Stimulated activated CD8-positive, alpha-beta memory T cell treated with anti-CD3 and anti-CD28 coated beads, Interleukin-7, amount 100 ng/mL, for 48 hours (primary cell): ENCODE measurements around the gene CNOT6L.

Experiments
- DNase-seq, 2 donors: peaks; one replicate each; pipeline ENCODE4 v3.0.0-alpha.2; 2020; ENCODE audit warnings: low read depth in 1 of 2; ENCODE audit errors: extremely low read depth in 1 of 2

The CNOT6L gene

DNA sequence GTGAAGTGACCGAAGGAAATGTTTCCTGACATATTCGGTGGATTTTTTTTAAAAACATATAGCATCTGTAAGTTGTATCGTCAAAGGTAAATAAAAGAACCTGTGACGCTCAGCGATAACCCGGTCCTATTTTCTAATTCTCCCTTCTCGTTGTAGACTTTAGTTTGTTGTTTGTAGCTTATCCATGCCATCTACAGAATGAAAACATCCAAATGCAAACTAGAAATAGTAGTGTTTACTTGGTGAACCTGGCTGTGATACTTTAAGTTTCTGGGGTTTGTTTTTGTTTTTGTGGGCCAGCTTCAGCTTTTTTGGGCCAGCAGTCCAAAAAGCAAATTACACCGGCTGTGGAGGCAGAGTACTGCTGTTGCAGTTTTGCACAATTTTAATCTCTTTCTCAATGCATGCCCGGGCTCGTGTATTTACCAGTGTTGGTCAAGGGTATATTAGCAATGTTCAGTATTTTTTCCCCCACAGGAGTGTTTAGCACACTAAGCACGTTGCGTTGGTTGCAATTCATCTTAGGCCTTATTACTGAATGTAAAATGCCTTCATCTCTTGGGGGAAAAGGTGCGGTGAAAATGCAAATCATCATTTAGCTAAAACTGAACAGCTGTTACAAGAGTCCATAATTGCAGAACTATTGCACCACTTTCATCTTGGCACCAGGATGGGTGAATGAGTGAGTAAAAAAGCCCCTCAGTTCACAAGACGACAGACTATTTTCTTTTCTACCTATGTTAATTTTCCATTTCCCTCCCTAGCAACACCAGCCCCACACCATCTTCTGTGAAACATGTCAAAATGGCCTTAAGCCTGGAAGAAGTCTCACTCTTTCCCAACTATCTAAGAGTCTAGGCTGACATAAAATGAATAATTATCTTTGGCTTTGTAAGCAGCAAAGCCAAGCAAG lies 1.7 kb upstream of the CNOT6L start:
- no peak for DNase-seq

DNA sequence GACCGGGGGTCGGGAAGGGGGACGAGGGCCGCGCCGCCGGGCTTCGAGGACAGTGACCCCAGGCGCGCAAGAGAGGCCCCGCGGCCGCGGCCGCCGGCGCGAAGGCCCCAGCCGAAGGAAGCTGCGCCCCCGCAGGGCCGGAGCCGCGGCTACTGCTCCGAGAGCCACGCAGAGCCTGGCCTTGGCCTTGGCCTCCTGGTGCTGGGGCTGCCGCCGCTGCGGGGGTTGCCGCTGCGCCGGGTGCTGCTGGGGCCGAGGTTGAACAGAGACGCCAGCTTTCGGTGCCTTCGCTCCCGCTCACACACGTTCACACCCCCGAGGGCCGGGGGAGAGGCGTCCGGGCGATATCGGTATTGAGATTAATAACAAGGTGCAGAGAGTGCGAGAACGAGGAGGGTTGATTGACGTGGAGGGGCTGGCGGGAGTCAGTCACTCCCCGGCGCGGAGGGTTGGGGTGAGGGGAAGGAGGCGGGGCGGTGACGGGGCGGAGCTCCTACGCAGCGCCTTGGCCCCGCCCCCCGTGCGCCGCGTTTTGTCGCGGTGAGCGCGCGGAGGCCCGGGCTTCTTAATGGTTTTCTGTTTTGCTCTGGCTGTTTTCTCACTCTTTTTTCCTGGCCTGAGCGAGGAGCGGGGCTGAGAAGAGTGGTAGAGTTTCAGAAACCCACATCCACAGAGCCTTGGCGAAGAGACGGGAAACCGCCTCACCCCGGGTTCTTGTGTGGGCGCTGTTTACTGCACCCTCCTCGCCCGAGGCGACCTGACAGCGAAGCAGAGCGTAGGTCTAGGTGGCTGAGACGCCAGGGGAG lies 878 bp upstream of the CNOT6L start:
- peak; percentile 90 to 92 for DNase-seq

DNA sequence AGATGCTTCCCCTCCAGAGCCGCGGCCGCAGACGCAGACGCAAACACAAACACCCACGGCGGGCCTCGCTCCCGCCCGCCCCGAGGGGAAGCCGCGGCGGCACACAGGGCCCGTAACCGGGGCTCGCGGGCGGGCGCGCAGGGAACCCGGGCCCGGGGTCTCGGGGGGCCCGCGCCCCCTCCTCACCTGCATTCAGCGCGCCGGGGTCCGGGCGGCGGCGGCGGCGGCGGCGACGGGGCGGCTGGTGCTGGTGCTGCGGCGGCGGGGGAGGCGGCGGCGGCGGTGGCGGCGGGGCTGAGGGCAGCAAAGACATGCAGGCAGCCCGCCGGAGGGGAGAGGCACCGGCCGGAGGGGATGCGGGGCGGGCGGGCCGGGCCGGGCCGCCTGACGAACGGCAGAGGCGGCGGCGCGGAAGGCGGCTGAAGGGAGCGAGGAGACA lies 255 bp upstream of the CNOT6L start:
- peak in 1 of 2 donors; percentile 46 for DNase-seq

DNA sequence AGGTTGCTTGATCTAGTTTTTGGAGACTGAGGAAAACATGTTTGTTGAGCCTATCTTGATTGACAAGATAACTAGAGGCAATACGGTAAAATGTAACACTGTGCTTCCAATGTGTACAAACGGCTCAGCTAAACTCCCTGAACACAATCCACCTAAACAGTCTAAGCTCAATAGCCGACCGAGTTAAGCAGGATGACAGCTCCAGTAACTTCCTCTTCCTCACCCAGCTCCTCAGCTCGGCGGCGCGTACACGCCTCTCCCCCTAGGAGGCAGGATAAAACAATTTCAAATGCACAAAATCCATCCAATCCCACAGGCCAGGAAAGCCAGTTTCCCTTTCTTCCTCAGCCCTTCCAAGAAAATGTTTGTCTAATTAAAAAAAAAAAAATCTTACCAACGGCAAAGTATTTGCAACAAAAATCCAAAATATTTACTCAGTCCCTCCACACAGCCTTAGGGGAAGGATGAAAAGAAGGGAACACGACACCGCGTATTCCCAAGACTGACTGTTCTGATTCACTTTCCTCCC lies 1.0 kb downstream of the CNOT6L start:
- DNase-seq, result peak in 1 of 2 donors; percentile 33

DNA sequence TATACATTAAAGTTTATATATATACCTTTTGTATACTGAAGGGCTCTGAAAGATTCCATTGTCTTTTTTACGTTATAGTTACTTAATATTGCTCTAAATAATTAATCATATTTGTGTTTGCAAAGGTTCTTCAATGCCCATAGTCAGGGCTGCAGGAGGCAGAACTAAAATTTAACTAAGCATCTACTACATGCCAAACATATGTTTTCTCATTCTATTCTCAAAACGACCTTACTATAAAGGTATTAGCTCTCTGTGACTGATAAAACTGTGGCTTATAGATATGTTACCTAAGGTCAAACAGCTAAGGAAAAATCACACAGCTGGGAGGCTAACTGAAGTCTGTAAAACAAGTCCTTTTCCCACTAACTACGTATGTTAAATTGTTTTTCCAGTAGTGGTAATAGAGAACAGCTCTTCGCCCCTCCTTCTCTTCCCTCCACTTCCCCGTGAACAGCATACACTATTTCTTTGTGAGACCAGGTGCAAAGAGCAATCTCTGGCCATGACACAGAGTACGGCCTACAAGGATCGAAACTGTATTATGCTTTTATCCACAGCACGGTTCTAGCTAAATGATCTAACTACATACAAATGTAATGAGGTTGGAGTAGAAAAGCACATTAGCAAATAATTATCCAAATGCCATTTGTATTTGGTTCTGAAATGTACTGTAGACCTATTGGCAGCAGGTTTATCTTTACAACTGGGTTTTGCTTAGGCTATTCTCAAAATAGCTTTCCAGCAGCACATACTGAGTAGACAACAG lies 1.7 kb downstream of the CNOT6L start:
- DNase-seq, result no peak

DNA sequence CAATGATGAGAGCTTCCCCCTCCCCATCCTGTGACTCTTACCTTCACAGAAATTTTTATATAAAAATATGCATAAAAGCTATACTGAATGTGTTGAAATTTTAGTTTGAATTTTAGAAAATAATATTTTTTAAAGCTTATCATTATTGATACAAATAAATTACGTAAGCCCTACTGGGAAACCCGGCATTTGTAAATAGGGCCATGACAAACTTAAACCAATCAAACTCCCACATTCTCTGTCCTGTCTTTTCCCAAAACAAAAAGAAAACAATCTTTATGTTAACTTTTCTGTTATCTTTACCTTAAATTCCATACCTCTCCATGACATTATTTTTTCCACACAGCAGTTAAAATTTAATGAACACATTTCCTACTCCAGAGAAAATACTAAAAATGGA lies 2.6 kb downstream of the CNOT6L start:
- DNase-seq, result no peak

DNA sequence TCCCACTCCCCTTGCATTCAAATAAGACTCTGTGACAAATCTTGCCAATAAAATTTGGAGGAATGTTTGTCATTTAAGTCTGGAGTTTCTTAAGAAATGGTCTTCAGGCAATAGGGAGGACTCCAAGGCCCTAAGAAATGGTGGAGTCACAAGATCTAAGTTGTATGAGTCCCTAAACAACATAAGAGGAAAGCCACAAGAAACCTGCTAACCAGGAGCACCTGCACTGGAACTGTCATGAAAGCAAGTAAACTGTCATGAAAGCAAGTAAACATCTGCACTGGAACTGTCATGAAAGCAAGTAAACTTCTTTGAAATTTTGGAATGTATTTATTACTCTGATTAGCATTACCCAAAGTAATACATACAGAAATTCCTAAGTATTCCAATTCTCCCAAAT lies 3.5 kb downstream of the CNOT6L start:
- no peak for DNase-seq

DNA sequence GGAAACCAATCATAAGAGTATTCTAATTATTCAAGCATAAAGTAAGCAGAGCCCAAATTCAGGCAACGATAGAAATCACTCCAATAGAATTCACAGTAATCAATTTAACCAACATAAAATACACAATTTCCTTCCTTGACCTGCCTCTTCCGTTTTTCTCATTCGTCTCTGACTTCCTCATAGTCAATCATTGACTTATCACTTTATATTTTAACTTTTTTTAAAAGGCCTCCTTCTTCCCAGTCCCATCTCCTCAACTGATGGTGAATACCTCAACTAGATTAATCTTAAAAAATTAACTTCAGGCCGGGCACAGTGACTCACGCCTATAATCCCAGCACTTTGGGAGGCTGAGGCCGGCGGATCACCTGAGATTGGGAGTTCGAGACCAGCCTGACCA lies 13.3 kb downstream of the CNOT6L start:
- no peak for DNase-seq

DNA sequence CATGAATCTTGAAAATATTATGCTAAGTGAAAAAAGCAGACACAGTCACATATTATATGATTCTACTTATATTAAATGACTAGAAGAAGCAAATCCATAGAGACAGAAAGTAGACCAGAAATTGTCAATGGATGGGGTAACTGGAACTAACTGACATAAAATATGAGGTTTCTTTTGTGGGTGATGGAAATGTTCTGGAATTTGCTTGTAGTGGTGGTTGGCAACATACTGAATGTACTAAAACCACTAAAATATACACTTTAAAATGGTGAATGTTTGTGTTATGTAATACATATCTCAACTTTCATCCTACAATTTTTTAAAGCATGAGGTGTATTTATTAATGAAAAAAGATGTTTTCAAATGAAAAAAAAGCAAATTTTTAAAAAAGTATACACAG lies 14.7 kb downstream of the CNOT6L start:
- no peak for DNase-seq

DNA sequence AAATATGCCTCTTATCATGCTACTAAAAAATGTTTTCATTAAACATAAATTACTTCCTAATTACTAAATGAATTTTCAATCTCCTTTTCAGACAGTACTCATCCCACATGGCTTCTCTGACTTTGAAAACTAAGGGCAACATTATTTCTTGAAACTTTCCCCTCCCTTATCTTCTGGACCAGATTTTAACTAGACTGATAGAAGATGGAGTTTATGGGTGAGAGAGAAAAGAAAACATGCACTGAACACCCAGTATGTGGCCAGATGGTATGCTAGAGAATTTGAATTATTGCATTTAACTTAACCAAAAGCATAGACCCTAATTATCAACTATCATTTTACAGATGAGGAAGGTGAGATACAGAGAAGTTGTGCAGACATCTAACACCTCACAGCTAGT lies 16.8 kb downstream of the CNOT6L start:
- DNase-seq, result no peak

DNA sequence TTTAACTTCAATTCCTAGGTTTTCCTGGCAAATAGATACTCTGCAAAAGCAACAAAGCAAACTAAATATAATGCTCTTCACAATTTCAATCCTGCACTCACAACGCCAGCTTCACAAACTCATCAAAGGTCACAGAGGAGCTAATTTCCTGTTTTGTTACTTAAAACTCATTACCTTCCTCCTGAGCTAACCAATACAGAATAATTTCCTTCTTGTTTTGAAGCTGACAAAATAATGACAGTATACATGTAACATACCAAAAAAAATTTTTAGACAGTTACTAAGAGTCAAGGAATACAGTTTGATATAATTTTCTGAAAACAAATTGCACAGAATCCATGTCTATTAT lies 17.9 kb downstream of the CNOT6L start:
- no peak for DNase-seq

DNA sequence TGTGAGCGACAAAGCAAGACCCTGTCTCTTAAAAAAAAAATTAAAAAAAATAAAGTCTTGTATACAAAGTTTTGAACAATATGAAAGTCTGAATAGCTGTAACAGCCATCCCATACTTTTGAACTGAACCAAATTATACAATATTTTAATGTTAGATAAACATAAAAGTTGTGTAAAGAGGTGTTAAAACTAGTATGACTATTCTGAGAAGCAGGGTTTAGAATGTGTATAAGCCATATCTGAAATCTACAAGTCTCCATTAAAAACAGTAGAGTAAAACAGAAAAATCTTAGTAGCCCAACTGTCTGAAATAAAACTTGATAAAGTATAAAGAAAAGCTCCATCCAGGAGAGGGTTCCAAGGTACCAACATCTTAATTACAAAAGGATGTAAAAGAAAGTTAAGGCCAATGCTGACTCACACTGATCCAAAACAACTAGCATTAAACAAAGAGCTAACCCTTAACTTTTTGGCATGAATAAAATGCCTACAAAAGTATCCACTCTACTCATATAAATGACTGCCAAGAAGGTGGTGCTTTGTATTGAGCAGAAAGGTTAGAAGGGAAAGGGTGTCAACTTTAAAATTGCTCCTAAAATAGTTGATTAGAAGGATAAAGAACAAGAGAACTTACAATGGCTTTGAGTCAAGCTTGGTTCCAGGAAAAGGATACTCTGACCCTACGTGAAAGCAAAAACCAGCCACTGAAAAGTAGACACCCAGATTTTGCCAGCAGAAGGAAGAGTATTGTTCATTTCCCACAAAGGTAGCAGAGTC lies 18.5 kb downstream of the CNOT6L start:
- DNase-seq, result no peak

DNA sequence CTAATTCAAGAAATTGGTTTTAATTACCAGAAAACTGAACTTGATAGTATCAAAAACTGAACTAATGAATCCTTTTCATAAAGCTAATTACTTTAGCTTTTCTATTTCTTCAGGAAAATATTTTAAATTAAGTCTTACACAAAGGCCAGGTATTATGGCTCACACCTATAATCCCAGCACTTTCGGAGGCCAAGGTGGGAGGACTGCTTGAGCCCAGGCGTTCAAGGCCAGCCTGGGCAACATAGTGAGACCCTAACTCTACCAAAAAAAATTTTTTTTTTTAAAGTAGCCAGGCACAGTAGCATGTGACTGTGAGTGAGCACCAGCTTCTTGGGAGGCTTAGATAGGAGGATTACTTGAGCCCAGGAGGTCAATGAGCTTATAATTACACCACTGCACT lies 19.1 kb downstream of the CNOT6L start:
- no peak for DNase-seq

DNA sequence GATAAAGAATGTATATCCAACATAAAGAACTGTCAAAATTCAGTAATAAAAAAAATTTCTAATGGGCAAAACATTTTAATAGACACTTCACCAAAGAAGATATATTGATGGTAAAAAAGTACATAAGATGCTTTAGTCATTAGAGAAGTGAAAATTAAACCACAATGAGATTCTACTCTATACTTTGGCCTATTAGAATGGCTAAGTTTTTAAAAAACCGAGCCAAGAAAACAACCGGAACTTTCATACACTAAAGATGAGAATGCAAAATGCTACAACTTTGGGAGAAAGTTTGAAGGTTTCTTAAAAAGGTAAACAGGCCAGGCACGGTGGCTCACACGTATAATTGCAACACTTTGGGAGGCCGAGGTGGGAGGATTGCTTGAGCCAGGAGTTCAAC lies 20.8 kb downstream of the CNOT6L start:
- no peak for DNase-seq

DNA sequence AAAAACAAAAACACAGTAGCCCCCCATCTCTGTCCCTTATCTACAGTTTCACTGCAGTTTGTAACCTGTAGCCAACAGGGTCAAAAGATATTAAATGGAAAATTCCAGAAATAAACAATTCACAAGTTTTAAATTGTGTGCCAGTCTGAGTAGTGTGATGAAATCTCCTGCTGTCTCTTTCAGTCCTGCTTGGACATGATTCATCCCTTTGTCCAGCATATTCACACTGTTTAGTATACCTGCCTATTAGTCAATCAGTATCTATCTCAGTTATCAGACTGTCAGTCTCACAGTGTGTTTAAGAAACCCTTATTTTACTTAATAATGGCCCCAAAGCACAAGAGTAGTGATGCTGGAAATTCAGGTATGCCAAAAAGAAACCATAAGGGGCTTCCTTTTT lies 21.9 kb downstream of the CNOT6L start:
- DNase-seq, result no peak

DNA sequence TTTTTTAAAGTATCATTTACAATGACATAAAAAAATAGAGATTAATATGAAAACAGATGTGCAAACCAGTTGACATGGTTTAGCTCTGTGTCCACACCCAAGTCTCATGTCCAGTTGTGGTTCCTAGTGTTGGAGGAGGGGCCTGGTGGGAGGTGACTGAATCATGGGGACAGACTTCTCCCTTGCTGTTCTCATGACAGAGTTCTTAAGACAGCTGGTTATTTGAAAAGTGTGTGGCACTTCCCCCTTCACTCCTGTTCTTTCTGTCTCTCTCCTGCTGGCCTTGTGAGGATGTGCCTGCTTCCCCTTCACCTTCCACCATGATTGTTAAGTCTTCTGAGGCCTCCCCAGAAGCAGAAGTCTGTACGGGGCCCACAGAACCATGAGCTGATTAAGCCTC lies 23.8 kb downstream of the CNOT6L start:
- DNase-seq, result no peak

DNA sequence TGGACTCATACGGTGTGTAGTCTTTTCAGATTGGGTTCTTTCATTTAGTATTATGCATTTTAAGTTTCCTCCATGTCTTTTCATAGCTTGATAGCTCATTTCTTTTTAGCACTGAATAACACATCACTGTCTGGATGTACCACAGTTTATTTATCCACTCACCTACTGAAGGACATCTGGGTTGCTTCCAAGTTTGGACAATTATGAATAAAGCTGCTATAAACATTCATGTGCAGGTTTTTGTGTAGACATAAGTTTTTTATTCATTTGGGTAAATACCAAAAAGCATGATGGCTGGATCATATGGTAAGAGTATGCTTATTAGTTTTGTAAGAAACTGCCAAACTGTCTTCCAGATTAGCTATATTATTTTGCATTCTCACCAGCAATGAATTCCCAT lies 29.0 kb downstream of the CNOT6L start:
- DNase-seq, result no peak

DNA sequence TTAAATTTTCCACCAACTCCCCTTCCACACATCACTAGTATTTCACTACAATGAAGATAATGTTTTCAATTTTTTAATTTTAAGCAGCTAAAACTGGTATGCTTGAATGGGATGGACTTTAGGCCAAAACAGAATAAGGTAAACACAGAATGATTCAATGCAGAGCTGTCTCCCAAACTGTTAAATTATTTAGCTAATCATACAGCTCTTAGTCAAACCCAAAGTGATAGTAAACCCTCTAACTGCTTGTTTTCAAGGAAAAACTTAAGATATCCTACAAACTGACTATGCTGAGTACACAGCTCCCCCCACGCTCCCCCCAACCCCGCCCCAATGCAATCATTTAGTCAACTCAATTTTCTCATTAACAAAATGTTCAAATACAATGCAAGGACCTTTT lies 30.2 kb downstream of the CNOT6L start:
- no peak for DNase-seq

DNA sequence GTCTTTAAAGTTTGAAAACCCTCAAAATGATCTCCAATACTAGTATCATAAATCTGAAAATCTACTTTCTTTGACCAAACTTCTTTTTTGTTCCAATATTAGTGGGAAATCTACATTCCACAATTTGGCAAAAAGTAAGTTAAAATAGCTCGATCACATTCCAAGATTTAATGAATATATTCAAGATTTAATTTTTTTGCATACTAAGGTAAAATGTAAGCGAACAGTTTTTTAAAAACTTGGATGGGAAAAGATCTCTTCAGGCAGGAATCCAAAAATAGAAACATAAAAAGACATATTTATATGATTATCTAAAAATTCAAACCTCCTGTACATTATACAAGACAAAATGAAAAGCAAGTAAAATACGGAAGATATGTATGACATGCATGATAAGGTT lies 31.2 kb downstream of the CNOT6L start:
- DNase-seq, result no peak

DNA sequence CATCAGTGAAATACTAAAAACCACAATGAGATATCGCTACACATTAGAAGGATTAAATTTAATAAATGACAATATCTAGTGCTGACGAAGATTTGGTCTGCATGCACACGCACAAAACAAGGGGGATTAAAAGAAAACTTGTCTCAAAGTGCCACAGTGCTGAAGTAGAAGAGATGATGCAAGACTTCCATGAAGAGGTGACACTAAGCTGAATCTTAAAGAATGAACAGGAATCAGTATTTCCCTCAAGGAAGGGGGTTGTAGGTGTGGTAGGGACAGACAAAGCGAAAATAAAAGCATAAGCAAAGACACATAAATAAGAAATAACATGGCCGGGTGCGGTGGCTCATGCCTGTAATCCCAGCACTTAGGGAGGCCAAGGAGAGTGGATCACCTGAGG lies 33.5 kb downstream of the CNOT6L start:
- DNase-seq, result no peak
